HG03354 (cell line): Measurements from ENCODE around the gene AKR1C3.
"Not testable (repeated sequence)": the region's sequence is repeated elsewhere in the genome, so short reads cannot be mapped to it uniquely, and the experiment has no call there.

ENCODE experiments used
- ATAC-seq: cut with Tn5 transposase; IDR thresholded peaks from one replicate; pipeline ENCODE4 v1.9.1; 2021; ENCODE audit warnings: mild to moderate bottlenecking; ENCODE audit not compliant: unreplicated experiment, poor library complexity, severe bottlenecking

Gene AKR1C3

GRCh38 chr10:5125315-5126044 lies 31.3 kb downstream of the AKR1C3 start:
- no peak for ATAC-seq

- no peak for ATAC-seq
Observed at GRCh38 chr10:5135581-5135980, 41.4 kb downstream of the AKR1C3 start.

DNA sequence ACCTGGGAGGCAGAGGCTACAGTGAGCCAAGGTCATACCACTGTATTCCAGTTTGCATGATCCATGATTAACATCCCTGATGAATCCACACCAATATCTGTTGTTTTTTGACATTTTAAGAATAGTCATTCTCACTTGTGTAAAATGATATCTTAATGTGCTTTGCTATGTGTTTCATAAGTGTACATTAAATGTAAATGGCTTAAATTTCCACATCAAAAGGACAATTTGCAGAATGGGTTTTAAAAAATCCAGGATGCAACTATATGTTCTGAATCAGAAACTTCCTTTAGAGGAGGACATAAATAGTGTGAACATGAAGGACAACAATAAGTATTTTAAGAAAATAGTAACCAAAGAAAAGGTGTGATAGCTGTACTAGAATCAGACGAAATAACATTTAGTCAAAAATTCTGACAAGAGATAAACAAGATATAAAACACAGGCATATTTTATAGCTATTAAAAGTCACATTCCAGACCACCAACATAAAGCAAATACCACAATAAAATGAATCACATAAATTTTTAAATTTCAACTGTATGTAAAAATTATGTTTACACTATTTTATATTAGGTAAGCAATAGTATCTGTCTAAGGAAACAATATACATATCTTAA lies 42.4 kb downstream of the AKR1C3 start:
- ATAC-seq, result no peak

GRCh38 chr10:5137699-5138098 lies 43.5 kb downstream of the AKR1C3 start:
- not testable (repeated sequence) for ATAC-seq

DNA sequence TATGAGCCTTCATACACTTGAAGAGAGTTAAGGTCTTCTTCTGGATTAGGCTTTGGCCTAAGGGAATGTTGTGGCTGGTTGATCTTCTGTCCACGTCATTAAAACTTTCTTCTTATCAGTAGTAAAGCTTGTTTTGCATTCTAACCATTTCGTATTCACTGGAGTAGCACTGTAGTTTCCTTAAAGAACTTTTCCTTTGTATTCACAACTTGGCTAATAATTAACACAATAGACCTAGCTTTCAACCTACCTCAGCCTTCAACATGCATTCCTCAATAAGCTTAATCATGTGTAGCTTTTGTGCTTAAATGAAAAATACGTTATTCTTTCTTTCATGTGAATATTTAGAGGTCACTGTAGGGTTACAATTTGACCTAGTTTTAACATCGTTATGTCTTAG lies 48.0 kb downstream of the AKR1C3 start:
- no peak for ATAC-seq

DNA sequence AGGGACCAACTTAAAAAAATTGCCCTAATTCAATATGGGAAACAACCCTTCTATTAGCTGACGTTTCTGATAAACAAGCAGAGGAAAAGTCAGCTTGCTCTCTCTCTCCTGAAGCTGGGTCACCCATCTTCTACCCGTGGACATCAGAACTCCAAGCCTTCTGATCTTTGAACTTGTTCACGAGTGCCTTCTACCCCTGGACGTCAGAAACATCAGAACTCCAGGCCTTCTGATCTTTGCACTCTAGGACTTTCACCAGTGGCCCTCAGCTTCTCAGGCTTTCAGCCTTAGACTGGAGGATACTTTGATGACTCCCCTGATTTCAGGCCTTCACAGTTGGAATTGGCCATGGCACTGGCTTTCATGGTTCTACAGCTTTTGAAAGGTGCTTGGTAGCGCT lies 48.9 kb downstream of the AKR1C3 start:
- ATAC-seq, result no peak

GRCh38 chr10:5146920-5147254 lies 52.7 kb downstream of the AKR1C3 start:
- no peak for ATAC-seq

DNA sequence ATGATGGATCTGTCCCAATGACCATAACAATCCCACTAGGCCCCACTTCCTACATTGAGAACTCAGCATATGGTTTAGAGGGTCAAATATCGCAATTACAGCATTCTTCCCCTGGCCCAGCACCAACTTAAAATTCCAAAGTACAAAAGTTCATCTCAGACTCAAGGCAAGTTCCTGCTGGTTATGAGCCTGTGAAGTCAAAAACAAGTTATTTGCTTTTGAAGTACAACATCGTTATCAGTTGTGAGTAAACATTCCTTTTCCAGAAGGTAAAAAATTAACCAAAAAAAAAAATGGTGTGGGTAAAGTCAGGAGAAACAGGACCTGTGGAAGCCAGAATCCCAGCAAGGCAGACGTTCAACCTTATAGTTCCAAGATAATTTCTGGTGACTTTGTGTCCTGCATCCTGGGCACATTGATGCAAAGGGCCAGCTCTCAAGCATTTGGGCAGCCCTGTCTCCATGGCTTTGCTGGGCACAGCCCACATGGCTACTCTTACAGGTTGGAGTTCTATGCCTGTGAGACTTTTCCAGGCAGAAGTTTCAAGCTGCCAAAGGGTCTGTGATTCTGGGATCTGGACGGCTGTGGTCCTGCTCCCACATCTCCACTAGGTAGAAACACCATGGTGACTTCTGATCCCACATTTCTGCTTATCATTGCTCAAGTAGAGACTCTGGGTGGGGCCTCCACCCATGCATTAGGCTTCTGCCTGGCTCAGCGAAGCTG lies 53.2 kb downstream of the AKR1C3 start:
- no peak for ATAC-seq

DNA sequence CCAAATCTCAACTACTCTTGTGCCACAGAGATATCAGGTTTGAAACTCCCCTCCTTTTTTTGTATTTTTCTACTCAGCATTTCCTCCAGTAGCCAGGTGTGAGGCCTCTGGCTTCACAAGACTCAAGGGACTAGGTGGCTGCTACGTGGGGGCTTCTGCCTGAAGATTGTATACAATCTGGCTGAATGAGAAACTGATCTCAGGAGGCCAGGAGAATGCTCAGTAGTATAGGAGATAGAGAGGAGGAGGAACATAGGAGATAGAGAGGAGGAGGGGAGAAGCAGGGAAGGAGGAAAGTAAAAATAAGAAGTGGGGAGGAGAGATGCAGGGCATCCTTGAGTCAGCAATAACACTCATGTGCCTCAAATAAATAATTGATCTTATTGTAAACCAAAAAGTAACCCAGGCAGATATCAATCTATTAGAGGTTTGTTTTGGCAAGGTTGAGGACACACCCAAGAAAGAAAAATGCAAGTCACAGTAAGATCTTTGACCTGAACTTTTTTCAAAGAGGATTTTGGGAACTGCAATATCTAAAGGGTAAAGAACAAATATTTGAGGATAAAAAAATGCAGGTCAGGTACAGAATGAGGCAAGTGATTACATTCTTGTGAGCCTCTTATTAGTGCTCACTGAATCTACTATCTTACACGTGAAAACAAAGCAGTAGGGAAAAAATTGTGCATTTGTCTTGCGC lies 53.9 kb downstream of the AKR1C3 start:
- no peak for ATAC-seq

- ATAC-seq, result no peak
Observed at GRCh38 chr10:5148678-5149032, 54.4 kb downstream of the AKR1C3 start.

GRCh38 chr10:5151076-5151475 lies 56.9 kb downstream of the AKR1C3 start:
- no peak for ATAC-seq

DNA sequence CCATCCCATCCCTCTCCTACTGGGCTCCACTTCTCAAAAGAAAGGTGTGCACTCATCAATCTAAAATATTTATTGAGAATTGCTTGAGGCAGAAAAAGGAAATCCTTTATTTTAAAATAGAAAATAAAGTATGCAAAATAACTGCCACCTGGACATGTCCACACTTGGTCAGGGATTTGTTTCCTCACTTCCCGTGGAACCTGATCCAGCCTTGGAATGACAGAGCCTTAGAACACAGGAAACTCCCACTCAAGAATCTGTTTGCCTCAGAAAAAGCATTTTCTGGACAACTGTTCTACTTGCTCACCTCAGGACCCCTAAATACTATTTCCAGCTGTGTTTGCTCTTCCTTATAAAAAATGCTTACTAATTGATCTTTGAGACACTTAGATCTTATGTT lies 61.7 kb downstream of the AKR1C3 start:
- ATAC-seq, result no peak
